DMS79 treated with DMSO at 0.1 percent for 48 hours (cell line): ENCODE measurements around the gene PHACTR1.
A peak's percentile ranks its signal among the peaks of the same experiment; 100 is the strongest.
"Not testable (repeated sequence)": the region's sequence is repeated elsewhere in the genome, so short reads cannot be mapped to it uniquely, and the experiment has no call there.

Source experiments
- DNase-seq: peaks from one replicate; lab custom pipeline; 2025; lab: John Stamatoyannopoulos, UW

PHACTR1 gene

GRCh38 chr6:13113981-13114593 is 397.5 kb downstream of the PHACTR1 start:
- peak; percentile 63 for DNase-seq

GRCh38 chr6:13116155-13116554 is 399.6 kb downstream of the PHACTR1 start:
- DNase-seq, result no peak

- DNase-seq, result no peak
Measured at GRCh38 chr6:13117570-13117969, 401.0 kb downstream of the PHACTR1 start.

GRCh38 chr6:13119549-13119948 is 403.0 kb downstream of the PHACTR1 start:
- DNase-seq, result no peak

- no peak for DNase-seq
Measured at GRCh38 chr6:13120483-13121482, 404.2 kb downstream of the PHACTR1 start.

- no peak for DNase-seq
Measured at GRCh38 chr6:13124131-13124530, 407.6 kb downstream of the PHACTR1 start.

GRCh38 chr6:13125841-13126240 is 409.3 kb downstream of the PHACTR1 start:
- DNase-seq, result no peak

- no peak for DNase-seq
Measured at GRCh38 chr6:13131935-13132661, 415.5 kb downstream of the PHACTR1 start.

- not testable (repeated sequence) for DNase-seq
Measured at GRCh38 chr6:13133894-13134293, 417.3 kb downstream of the PHACTR1 start.

GRCh38 chr6:13135152-13135551 is 418.6 kb downstream of the PHACTR1 start:
- no peak for DNase-seq

GRCh38 chr6:13139119-13139518 is 422.6 kb downstream of the PHACTR1 start:
- no peak for DNase-seq

GRCh38 chr6:13140980-13141379 is 424.4 kb downstream of the PHACTR1 start:
- no peak for DNase-seq

GRCh38 chr6:13141387-13141786 is 424.8 kb downstream of the PHACTR1 start:
- DNase-seq, result no peak

GRCh38 chr6:13142611-13143010 is 426.0 kb downstream of the PHACTR1 start:
- DNase-seq, result no peak

- no peak for DNase-seq
Measured at GRCh38 chr6:13146442-13146841, 429.9 kb downstream of the PHACTR1 start.

- no peak for DNase-seq
Measured at GRCh38 chr6:13147376-13147775, 430.8 kb downstream of the PHACTR1 start.

- no peak for DNase-seq
Measured at GRCh38 chr6:13147782-13148181, 431.2 kb downstream of the PHACTR1 start.

- DNase-seq, result no peak
Measured at GRCh38 chr6:13152764-13153163, 436.2 kb downstream of the PHACTR1 start.

- no peak for DNase-seq
Measured at GRCh38 chr6:13156381-13156780, 439.8 kb downstream of the PHACTR1 start.

GRCh38 chr6:13157293-13157692 is 440.7 kb downstream of the PHACTR1 start:
- DNase-seq, result no peak

- DNase-seq, result no peak
Measured at GRCh38 chr6:13159300-13159699, 442.7 kb downstream of the PHACTR1 start.

- DNase-seq, result not testable (repeated sequence)
Measured at GRCh38 chr6:13159822-13160221, 443.3 kb downstream of the PHACTR1 start.
